GM18907 (cell line): ENCODE measurements around the gene SLC25A34.
"Not testable (repeated sequence)": the region's sequence is repeated elsewhere in the genome, so short reads cannot be mapped to it uniquely, and the experiment has no call there.

Experiments
- ATAC-seq: cut with Tn5 transposase; IDR thresholded peaks from one replicate; pipeline ENCODE4 v1.9.1; 2021; ENCODE audit warnings: mild to moderate bottlenecking, moderate library complexity; ENCODE audit not compliant: unreplicated experiment

The SLC25A34 gene

GRCh38 chr1:15736038-15736891, at the start of gene SLC25A34:
SLC25A34 (plus strand) TSS chr1:15736258; CDS start chr1:15736486, 228 bp downstream.
- no peak for ATAC-seq

- no peak for ATAC-seq
These were observed 48.6 kb upstream of the SLC25A34 start for GRCh38 chr1:15687446-15687845.

- no peak for ATAC-seq
These were observed 45.7 kb upstream of the SLC25A34 start for GRCh38 chr1:15690317-15690716.

GRCh38 chr1:15691434-15692032, 44.5 kb upstream of the SLC25A34 start:
- ATAC-seq, result no peak

- no peak for ATAC-seq
These were observed 43.9 kb upstream of the SLC25A34 start for GRCh38 chr1:15692121-15692682.

- ATAC-seq, result no peak
These were observed 42.7 kb upstream of the SLC25A34 start for GRCh38 chr1:15693371-15693770.

- ATAC-seq, result peak; percentile 91
These were observed 39.0 kb upstream of the SLC25A34 start for GRCh38 chr1:15696956-15697521.

- no peak for ATAC-seq
These were observed 37.9 kb upstream of the SLC25A34 start for GRCh38 chr1:15698201-15698600.

- ATAC-seq, result not testable (repeated sequence)
These were observed 36.7 kb upstream of the SLC25A34 start for GRCh38 chr1:15699321-15699720.

- no peak for ATAC-seq
These were observed 35.5 kb upstream of the SLC25A34 start for GRCh38 chr1:15700508-15700907.

GRCh38 chr1:15701784-15702183, 34.3 kb upstream of the SLC25A34 start:
- ATAC-seq, result no peak

- ATAC-seq, result no peak
These were observed 33.1 kb upstream of the SLC25A34 start for GRCh38 chr1:15702722-15703550.

- ATAC-seq, result no peak
These were observed 32.5 kb upstream of the SLC25A34 start for GRCh38 chr1:15703562-15703961.

GRCh38 chr1:15704526-15705183, 31.4 kb upstream of the SLC25A34 start:
- ATAC-seq, result no peak

- ATAC-seq, result no peak
These were observed 30.9 kb upstream of the SLC25A34 start for GRCh38 chr1:15705184-15705566.

- no peak for ATAC-seq
These were observed 29.3 kb upstream of the SLC25A34 start for GRCh38 chr1:15706751-15707150.

- ATAC-seq, result no peak
These were observed 28.7 kb upstream of the SLC25A34 start for GRCh38 chr1:15707239-15707925.

- ATAC-seq, result no peak
These were observed 27.4 kb upstream of the SLC25A34 start for GRCh38 chr1:15708486-15709137.

- ATAC-seq, result no peak
These were observed 26.8 kb upstream of the SLC25A34 start for GRCh38 chr1:15709226-15709625.
